RWPE2 (cell line): ENCODE measurements around the gene ETNK1.

ENCODE experiments used
- ATAC-seq: fragments of 200-7000 bp; cut with Tn5 transposase; 3 replicates; pipeline ENCODE4 v1.9.1; 2021; ENCODE audit warnings: low read depth
- DNase-seq: peaks from one replicate; pipeline ENCODE4 v3.0.0-alpha.2; 2020; ENCODE audit warnings: low spot score
- H3K27ac ChIP-seq: fragments of 450-650 bp; 2 replicates; pipeline ENCODE4 v1.5.1; 2017; ENCODE audit warnings: mild to moderate bottlenecking; ENCODE audit not compliant: poor library complexity, severe bottlenecking
- H3K27me3 ChIP-seq: fragments of 250-450 bp; sonication (Bioruptor Pico); 2 replicates; pipeline ENCODE4 v1.5.1; 2021; ENCODE audit warnings: mild to moderate bottlenecking, moderate library complexity; ENCODE audit not compliant: insufficient read depth, poor library complexity, severe bottlenecking
- H3K36me3 ChIP-seq: fragments of 250-450 bp; sonication (Bioruptor Pico); 2 replicates; pipeline ENCODE4 v1.5.1; 2020; ENCODE audit warnings: low read depth, mild to moderate bottlenecking, moderate library complexity
- H3K4me1 ChIP-seq: fragments of 250-450 bp; sonication (Bioruptor Pico); 2 replicates; pipeline ENCODE4 v1.5.1; 2021; ENCODE audit warnings: mild to moderate bottlenecking, moderate library complexity; ENCODE audit not compliant: insufficient read depth, poor library complexity, severe bottlenecking
- H3K4me3 ChIP-seq: fragments of 250-450 bp; sonication (Bioruptor Pico); 2 replicates; pipeline ENCODE4 v1.5.1; 2021; ENCODE audit warnings: mild to moderate bottlenecking, moderate library complexity; ENCODE audit not compliant: severe bottlenecking
- H3K9me3 ChIP-seq: fragments of 250-450 bp; sonication (Bioruptor Pico); 2 replicates; pipeline ENCODE4 v1.5.1; 2021; ENCODE audit warnings: mild to moderate bottlenecking, moderate library complexity; ENCODE audit not compliant: severe bottlenecking
- TF ChIP-seq, protein P1 (sequence below): fragments of 450-650 bp; IDR thresholded peaks from one replicate; pipeline ENCODE4 v1.5.1; 2017; ENCODE audit warnings: mild to moderate bottlenecking, moderate library complexity; ENCODE audit not compliant: poor library complexity, severe bottlenecking

ETNK1 gene

DNA sequence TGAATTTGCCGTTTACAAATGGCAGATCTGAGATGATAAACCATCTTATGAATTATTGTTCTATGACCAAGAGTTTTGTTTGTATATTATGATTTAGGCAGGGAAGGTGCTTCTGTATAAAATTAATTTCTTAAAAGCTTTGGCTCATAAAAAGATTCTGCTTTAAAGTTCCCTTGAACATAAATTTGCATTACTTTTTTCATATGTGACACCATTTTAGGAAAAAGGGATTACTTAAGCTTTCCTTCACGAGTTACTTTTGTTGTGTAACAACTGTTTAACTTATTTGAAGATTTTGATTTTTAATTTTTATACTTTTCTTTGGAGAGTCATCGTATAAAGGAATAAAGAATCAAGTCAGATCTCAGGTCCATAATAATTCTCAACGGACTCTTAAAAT is 3.3 kb downstream of the ETNK1 start:
- Histone ChIP-seq H3K36me3 (no peaks in the 10 kb centered on the region), H3K27ac (no peak overlapping the region), H3K4me1 (peaks cover 8% of the 10 kb centered on the region), H3K27me3 (no peaks in the 10 kb centered on the region), H3K4me3 (peak overlapping the region; percentile 7), H3K9me3 (no peaks in the 10 kb centered on the region)
- DNase-seq (no peak), ATAC-seq (no peak)
- TF ChIP-seq, protein P1, sequence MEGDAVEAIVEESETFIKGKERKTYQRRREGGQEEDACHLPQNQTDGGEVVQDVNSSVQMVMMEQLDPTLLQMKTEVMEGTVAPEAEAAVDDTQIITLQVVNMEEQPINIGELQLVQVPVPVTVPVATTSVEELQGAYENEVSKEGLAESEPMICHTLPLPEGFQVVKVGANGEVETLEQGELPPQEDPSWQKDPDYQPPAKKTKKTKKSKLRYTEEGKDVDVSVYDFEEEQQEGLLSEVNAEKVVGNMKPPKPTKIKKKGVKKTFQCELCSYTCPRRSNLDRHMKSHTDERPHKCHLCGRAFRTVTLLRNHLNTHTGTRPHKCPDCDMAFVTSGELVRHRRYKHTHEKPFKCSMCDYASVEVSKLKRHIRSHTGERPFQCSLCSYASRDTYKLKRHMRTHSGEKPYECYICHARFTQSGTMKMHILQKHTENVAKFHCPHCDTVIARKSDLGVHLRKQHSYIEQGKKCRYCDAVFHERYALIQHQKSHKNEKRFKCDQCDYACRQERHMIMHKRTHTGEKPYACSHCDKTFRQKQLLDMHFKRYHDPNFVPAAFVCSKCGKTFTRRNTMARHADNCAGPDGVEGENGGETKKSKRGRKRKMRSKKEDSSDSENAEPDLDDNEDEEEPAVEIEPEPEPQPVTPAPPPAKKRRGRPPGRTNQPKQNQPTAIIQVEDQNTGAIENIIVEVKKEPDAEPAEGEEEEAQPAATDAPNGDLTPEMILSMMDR, result no peak

GRCh38 chr12:22631863-22632463 is 7.0 kb downstream of the ETNK1 start:
- H3K27me3 ChIP-seq, result no peaks in the 10 kb centered on the region
- no peak overlapping the region for H3K4me3 ChIP-seq
- ATAC-seq (no peak), DNase-seq (no peak)
- no peaks in the 10 kb centered on the region for H3K36me3 ChIP-seq
- peaks cover 8% of the 10 kb centered on the region for H3K4me1 ChIP-seq
- TF ChIP-seq, protein P1, result peak; percentile 60
- H3K9me3 ChIP-seq, result no peaks in the 10 kb centered on the region
- H3K27ac ChIP-seq, result no peak overlapping the region

DNA sequence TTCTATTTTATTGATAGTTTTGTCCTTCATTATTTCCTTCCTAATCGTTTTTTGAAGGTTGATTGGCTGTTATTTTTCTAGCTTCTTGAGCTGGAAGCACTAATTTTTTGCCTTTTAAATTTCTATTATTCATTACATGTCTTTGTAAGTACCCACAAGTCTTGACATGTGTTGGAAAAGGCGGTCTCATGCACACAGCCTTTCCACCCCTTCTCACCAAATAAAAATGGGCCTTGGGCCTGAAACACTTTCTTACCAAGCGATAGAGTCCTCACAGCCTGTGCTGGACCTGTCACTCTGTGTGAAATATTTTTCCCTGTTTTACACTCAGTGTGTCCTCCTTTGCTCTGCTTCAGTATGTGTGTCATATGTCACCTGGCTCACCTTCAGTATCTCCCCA is 9.9 kb downstream of the ETNK1 start:
- H3K4me3 ChIP-seq, result no peak overlapping the region
- no peak for DNase-seq
- H3K9me3 ChIP-seq, result no peaks in the 10 kb centered on the region
- ATAC-seq, result no peak
- H3K4me1 ChIP-seq, result no peaks in the 10 kb centered on the region
- TF ChIP-seq, protein P1, result no peak
- no peaks in the 10 kb centered on the region for H3K36me3 ChIP-seq
- no peak overlapping the region for H3K27ac ChIP-seq
- no peaks in the 10 kb centered on the region for H3K27me3 ChIP-seq

GRCh38 chr12:22635812-22636211 is 10.8 kb downstream of the ETNK1 start:
- TF ChIP-seq, protein P1, result no peak
- no peak for DNase-seq
- H3K27ac ChIP-seq, result no peak overlapping the region
- ATAC-seq, result no peak
- no peak overlapping the region for H3K4me3 ChIP-seq
- H3K27me3 ChIP-seq, result no peaks in the 10 kb centered on the region
- H3K36me3 ChIP-seq, result no peaks in the 10 kb centered on the region
- H3K4me1 ChIP-seq, result no peaks in the 10 kb centered on the region
- no peaks in the 10 kb centered on the region for H3K9me3 ChIP-seq

DNA sequence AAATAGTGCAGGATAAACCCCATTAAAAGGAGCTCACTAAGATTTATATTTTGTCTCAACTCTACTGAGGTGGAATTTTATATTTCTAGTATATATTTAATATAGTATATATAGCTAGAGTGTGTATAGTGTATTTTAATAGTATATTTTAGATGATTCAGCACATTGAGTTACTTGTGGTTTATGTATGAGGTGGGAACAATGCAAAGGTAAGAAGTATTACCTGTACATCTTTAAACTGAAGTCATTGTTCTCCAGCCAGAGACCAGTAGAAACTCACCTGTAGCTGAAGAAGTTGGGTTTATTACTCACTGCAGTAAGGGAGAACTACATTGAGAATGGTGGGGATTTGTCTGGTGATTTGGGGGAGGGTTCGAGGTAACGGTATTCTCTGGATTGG is 15.9 kb downstream of the ETNK1 start:
- ATAC-seq, result no peak
- TF ChIP-seq, protein P1, result no peak
- no peak for DNase-seq
- no peaks in the 10 kb centered on the region for H3K4me1 ChIP-seq
- no peaks in the 10 kb centered on the region for H3K27me3 ChIP-seq
- H3K9me3 ChIP-seq, result no peaks in the 10 kb centered on the region
- H3K36me3 ChIP-seq, result no peaks in the 10 kb centered on the region
- no peak overlapping the region for H3K27ac ChIP-seq
- no peak overlapping the region for H3K4me3 ChIP-seq
